Panc1 (cell line): ENCODE measurements around the gene LTA4H.

ENCODE experiments used
- POLR2AphosphoS5 ChIP-seq: IDR thresholded peaks from 2 replicates; pipeline ENCODE4 v1.6.1; 2012; ENCODE audit warnings: mild to moderate bottlenecking, low read depth, low read length, moderate library complexity
- SIN3A ChIP-seq: IDR thresholded peaks from 2 replicates; pipeline ENCODE4 v1.6.1; 2012; ENCODE audit warnings: low read depth, mild to moderate bottlenecking, low read length, moderate library complexity, borderline replicate concordance; ENCODE audit not compliant: insufficient read depth
- TCF7L2 ChIP-seq: IDR thresholded peaks from 2 replicates; pipeline ENCODE4 v1.6.1; 2011; ENCODE audit warnings: mild to moderate bottlenecking, low read depth, low read length, inconsistent platforms
- TF ChIP-seq, protein P1 (sequence below): fragments of 450-650 bp; IDR thresholded peaks from 2 replicates; pipeline ENCODE4 v1.5.1; 2017; ENCODE audit warnings: mild to moderate bottlenecking
- TF ChIP-seq, protein P2 (sequence below), 2 experiments: IDR thresholded peaks; 2 replicates each; pipeline ENCODE4 v1.6.1; 2011 to 2012; ENCODE audit warnings: low read depth in 2 of 2, control low read depth in 1 of 2, low read length in 1 of 2, mild to moderate bottlenecking in 1 of 2, moderate library complexity in 1 of 2; ENCODE audit not compliant: insufficient read depth in 1 of 2

GRCh38 chr12:96049101-96049500, 13.7 kb upstream of the LTA4H start:
- TF ChIP-seq, protein P1, sequence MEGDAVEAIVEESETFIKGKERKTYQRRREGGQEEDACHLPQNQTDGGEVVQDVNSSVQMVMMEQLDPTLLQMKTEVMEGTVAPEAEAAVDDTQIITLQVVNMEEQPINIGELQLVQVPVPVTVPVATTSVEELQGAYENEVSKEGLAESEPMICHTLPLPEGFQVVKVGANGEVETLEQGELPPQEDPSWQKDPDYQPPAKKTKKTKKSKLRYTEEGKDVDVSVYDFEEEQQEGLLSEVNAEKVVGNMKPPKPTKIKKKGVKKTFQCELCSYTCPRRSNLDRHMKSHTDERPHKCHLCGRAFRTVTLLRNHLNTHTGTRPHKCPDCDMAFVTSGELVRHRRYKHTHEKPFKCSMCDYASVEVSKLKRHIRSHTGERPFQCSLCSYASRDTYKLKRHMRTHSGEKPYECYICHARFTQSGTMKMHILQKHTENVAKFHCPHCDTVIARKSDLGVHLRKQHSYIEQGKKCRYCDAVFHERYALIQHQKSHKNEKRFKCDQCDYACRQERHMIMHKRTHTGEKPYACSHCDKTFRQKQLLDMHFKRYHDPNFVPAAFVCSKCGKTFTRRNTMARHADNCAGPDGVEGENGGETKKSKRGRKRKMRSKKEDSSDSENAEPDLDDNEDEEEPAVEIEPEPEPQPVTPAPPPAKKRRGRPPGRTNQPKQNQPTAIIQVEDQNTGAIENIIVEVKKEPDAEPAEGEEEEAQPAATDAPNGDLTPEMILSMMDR = no peak
- TF ChIP-seq SIN3A (no peak), POLR2AphosphoS5 (no peak), TCF7L2 (no peak)
- TF ChIP-seq, protein P2, sequence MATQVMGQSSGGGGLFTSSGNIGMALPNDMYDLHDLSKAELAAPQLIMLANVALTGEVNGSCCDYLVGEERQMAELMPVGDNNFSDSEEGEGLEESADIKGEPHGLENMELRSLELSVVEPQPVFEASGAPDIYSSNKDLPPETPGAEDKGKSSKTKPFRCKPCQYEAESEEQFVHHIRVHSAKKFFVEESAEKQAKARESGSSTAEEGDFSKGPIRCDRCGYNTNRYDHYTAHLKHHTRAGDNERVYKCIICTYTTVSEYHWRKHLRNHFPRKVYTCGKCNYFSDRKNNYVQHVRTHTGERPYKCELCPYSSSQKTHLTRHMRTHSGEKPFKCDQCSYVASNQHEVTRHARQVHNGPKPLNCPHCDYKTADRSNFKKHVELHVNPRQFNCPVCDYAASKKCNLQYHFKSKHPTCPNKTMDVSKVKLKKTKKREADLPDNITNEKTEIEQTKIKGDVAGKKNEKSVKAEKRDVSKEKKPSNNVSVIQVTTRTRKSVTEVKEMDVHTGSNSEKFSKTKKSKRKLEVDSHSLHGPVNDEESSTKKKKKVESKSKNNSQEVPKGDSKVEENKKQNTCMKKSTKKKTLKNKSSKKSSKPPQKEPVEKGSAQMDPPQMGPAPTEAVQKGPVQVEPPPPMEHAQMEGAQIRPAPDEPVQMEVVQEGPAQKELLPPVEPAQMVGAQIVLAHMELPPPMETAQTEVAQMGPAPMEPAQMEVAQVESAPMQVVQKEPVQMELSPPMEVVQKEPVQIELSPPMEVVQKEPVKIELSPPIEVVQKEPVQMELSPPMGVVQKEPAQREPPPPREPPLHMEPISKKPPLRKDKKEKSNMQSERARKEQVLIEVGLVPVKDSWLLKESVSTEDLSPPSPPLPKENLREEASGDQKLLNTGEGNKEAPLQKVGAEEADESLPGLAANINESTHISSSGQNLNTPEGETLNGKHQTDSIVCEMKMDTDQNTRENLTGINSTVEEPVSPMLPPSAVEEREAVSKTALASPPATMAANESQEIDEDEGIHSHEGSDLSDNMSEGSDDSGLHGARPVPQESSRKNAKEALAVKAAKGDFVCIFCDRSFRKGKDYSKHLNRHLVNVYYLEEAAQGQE (IDR thresholded peaks at IDR 0.05; ENCODE audit: insufficient read depth in 1 of 2, low read depth in 2 of 2, low read length in 1 of 2) = no peak
